NCI-H1930 (cell line): Measurements from ENCODE around the gene RGS12.

Experiments used
- DNase-seq, 2 experiments: peaks; one replicate each; lab custom pipeline; 2025; lab: John Stamatoyannopoulos, UW

The RGS12 gene

GRCh38 chr4:3332498-3332897 lies 39.7 kb downstream of the RGS12 start:
- no peak for DNase-seq

GRCh38 chr4:3334316-3334715 lies 41.5 kb downstream of the RGS12 start:
- no peak for DNase-seq

- no peak for DNase-seq
Measured at GRCh38 chr4:3335385-3335784, 42.6 kb downstream of the RGS12 start.

- no peak for DNase-seq
Measured at GRCh38 chr4:3335982-3336381, 43.2 kb downstream of the RGS12 start.

GRCh38 chr4:3336382-3337356 lies 43.8 kb downstream of the RGS12 start:
- no peak for DNase-seq

GRCh38 chr4:3337357-3337732 lies 44.5 kb downstream of the RGS12 start:
- no peak for DNase-seq

GRCh38 chr4:3337811-3338210 lies 45.0 kb downstream of the RGS12 start:
- DNase-seq = no peak

- no peak for DNase-seq
Measured at GRCh38 chr4:3338321-3338838, 45.6 kb downstream of the RGS12 start.

- no peak for DNase-seq
Measured at GRCh38 chr4:3338976-3339531, 46.2 kb downstream of the RGS12 start.

- no peak for DNase-seq
Measured at GRCh38 chr4:3339577-3339976, 46.8 kb downstream of the RGS12 start.

- DNase-seq = no peak
Measured at GRCh38 chr4:3340038-3340699, 47.3 kb downstream of the RGS12 start.

- no peak for DNase-seq
Measured at GRCh38 chr4:3340700-3341083, 47.9 kb downstream of the RGS12 start.

- DNase-seq = no peak
Measured at GRCh38 chr4:3341760-3342159, 48.9 kb downstream of the RGS12 start.

- no peak for DNase-seq
Measured at GRCh38 chr4:3342182-3342854, 49.5 kb downstream of the RGS12 start.
